HG03442 (cell line): ENCODE measurements around the gene MRPL50.

ENCODE experiments used
- ATAC-seq: cut with Tn5 transposase; IDR thresholded peaks from one replicate; pipeline ENCODE4 v1.9.1; 2021; ENCODE audit warnings: mild to moderate bottlenecking, moderate library complexity; ENCODE audit not compliant: unreplicated experiment

Gene MRPL50

DNA sequence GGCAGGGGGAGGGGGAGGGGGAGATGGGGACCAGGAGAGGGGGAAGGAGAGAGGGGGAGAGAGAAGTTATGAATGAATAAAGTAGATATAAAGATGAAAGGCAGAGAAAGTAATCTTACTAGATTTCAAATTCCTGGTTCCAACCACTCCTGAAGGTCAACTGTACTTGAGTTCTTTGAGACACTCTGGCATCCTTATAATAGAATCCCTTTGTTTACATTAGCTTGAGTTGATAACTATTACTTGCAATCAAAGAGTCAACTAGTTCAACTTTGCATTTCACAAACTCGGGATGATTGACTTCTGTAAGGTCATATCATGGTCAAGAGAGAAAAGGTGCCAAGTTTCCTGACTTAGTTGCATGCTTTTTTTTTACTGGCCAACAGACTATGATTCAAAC is 55.8 kb downstream of the MRPL50 start:
- no peak for ATAC-seq

DNA sequence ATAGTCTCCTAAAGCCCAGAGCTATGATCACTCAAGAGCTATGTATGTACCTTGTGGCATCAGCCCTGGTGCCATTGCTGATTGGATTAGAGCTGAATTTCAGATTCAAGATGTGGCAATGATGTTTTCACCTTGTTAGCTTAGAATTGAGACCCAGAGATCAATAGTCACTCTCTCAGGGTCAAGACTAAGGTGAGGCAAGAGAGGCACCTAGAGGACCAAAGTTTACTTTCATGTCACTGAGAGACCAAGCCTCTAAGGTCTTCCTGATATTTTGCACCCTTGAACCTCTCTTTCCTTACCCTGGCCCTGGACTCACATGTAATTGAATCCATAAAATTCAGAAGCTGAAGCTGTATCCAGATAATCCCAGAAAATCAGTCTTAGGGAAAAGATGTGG is 56.5 kb downstream of the MRPL50 start:
- ATAC-seq = no peak
